ENCODE results near the gene LPAR3.
A peak's percentile ranks its signal among the peaks of the same experiment; 100 is the strongest.

The LPAR3 gene

DNA sequence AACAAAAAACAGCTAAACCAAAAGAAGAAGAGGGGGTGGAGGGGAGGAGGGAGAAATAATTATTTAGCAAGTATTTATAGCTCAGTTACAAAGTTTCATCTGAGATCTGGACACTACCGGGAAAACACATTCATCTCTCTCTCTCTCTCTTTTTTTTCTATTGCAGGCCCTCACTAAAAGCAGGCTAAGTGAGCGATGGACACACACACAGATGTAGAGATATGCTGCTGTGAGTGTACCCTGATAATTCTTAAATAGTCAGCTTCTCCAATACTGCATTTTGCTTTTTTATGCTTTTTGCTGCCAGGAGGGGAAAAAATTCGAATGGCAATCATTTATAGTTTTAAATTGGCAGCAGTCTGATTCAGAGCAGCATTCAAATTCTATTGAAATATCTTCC, 65.0 kb downstream of the LPAR3 start:
- no peak for DNase-seq (ENCODE audit: low spot score)

DNA sequence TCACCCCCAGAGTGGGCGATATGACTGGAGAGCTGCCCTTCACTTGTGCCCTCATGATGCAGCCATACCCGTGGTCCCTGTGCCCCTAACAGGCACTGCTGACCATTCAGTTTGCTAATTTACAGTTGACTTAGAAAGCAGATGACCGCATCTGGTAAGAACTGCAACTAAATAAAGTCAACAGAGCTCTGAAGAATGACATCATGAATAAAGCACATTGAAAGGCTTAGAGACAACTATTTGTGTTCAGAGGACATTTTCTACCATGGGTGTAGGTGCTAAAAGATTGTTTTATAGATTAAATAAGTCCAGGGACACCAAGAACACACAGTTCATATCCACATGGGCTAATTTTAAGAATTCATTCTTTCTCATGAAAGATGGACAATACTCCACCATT, 65.5 kb downstream of the LPAR3 start:
- no peak for DNase-seq (ENCODE audit: low spot score)

DNA sequence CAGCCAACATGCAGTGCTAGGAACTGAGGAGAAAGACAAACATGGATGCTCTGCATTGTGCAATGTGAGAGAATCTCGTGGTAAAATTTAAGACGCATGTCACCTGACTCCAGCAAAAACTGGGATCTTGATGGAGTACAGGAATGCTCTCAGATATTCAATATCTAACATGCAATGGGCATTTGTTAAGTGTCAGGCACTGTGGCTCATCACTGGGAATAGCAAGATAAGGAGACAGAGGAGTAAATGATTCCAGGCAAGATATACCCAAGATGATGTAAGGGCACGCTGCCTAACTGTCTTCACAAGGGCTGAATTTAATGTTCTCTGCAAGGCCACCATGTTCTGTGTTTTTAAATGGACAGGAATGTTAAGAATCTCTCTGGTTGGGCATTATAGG, 67.8 kb downstream of the LPAR3 start:
- no peak for DNase-seq (ENCODE audit: low spot score)

- no peak for DNase-seq (ENCODE audit: low spot score)
These were observed 69.0 kb downstream of the LPAR3 start for GRCh38 chr1:84823991-84824390.

- no peak for DNase-seq (ENCODE audit: low spot score)
These were observed 69.5 kb downstream of the LPAR3 start for GRCh38 chr1:84823511-84823910.

- DNase-seq (ENCODE audit: low spot score) = no peak
These were observed 82.7 kb downstream of the LPAR3 start for GRCh38 chr1:84810343-84810742.

- no peak for DNase-seq (ENCODE audit: low spot score)
These were observed 84.0 kb downstream of the LPAR3 start for GRCh38 chr1:84809023-84809422.

DNA sequence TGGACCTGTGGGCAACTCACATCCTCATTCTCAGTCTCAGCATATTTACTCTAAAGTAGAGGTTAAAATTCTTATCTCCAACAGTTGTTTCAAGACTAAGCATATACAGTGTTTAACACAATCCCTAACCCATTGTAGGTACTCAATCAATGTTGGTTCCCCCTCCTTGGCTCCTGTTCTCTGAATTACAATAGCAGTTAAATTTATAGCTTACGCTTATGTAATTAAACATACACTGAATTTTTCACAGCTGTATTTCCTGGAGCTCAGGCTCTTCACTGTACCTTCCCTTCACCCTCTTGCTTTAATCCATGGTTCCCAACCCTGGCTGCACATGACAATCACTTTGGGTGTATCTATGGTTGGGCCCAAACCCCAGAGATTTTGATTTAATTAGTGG, 89.4 kb downstream of the LPAR3 start:
- DNase-seq (ENCODE audit: low spot score) = no peak

GRCh38 chr1:84802567-84803232, 90.3 kb downstream of the LPAR3 start:
- no peak for DNase-seq (ENCODE audit: low spot score)

DNA sequence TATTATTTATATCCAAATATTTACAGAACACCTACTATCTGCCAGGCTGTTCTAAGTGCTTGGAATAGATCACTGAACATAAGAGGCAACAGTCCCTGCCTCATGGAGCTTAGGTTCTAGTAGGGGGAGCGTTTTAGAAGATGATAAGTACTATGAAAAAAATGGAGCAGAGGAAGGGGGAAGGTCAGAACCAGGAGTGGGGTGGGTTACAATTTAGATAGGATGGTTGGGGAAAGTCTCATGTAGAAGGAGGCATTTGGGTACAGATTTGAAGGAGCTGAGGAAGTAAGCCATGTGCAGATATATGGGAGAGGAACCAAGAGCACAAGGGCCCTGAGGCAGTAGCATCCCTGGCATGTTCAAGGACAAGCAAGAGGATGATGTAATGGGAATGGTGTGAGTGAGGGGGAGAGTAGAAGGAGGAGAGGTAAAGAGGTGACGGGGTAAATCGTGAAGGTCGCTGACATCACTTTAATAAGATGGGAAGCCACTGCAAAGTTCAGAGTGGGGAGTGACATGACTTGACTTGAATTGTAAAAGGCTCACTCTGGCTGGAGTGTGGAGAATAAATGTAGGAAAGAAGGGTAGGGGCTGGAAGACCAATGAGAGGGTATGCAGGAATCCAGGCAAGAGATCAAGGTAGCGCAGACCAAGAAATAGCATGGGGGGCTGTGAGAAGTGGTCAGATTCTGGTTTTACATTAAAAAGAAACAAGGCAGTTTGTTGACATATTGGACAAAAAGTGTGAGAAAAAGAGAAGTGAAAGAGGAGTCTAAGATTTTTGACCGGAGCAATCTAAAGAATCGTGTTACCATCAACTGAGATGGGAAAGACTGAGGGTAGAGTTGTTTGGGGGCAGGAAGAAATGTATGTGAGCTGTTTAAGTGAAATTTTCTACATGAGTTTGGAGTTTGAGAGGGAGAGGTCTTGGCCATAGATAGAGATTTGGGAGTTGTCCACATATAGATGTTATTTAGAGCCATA, 92.6 kb downstream of the LPAR3 start:
- DNase-seq (ENCODE audit: low spot score) = no peak

DNA sequence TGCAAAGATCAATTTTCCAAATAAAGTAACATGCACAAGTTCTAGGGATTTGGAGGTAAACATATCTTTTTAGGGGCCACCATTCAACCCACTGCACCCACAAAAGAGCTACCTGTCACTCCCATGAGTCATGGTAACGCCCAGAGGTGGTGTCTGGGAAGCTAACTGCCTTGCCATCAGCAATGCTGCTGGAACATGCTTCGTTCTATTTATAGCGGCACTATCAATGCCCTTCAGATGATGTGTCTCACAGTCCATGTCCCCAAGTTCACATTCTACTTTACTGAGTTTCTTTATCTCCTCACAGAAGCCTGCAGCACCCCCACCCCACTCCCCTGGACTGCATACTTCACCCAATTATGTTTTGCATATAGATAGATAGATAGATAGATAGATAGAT, 95.4 kb downstream of the LPAR3 start:
- no peak for DNase-seq (ENCODE audit: low spot score)

- DNase-seq (ENCODE audit: low spot score) = no peak
These were observed 96.9 kb downstream of the LPAR3 start for GRCh38 chr1:84795966-84796600.

DNA sequence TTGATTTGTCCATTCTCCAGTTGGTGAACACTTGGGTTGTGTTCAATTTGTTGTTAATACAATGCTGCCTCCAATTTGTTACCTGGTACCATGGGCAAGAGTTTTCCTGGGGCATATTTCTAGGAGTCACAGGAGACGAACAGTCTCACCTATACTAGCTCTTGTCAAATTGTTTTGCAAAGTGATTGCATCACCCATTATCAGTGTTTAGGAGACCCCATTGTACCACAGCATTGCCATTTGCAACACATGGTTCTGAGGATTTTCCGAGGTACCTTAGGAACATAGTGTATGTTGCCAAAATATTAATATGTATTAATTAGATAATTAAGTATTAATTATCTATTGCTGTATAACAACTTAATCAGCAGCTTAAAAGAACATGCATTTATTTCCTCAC, 97.8 kb downstream of the LPAR3 start:
- DNase-seq (ENCODE audit: low spot score) = no peak

- no peak for DNase-seq (ENCODE audit: low spot score)
These were observed 100.6 kb downstream of the LPAR3 start for GRCh38 chr1:84792421-84792820.

- no peak for DNase-seq (ENCODE audit: low spot score)
These were observed 104.0 kb downstream of the LPAR3 start for GRCh38 chr1:84789014-84789413.

DNA sequence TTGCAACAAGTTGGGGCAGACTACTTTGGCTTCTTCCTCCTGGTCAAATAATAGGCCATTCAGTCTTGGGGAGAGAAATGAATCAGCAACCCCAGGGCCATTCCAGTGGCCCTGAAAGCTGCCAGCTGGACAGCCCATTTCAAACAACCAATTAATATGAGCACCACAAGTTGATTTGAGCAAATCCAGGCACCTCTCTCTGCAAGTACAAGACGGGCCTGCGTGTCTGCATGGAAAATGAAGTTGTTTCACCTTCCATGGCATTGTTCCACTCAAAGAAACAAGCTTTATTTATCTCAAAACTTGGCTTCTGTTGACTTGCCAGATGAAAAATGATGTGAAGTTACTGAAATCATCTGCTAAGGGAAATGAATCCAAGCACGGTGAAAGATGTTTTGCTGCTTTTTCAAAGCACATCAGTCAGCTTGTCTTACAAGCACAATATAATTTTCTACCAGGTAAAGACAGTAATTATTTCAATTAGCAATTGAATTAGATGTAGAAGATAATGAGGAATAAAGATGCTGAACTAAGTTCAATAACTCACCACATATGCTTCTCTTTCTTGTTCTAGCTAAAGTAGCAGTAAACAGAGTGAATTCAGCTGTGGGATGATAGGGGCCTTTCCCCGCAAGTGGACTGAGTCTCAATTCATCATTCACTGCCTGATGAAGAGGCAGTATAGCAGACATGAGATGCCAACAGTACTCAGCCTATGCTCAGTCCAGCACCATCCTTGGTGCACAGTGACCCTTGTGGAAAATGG, 107.6 kb downstream of the LPAR3 start:
- no peak for DNase-seq (ENCODE audit: low spot score)

GRCh38 chr1:84782881-84783280, 110.1 kb downstream of the LPAR3 start:
- DNase-seq (ENCODE audit: low spot score) = no peak

- peak; percentile 68 for DNase-seq (ENCODE audit: low spot score)
These were observed 110.8 kb downstream of the LPAR3 start for GRCh38 chr1:84781946-84782771.

GRCh38 chr1:84780000-84780716, 112.8 kb downstream of the LPAR3 start:
- DNase-seq (ENCODE audit: low spot score) = no peak

DNA sequence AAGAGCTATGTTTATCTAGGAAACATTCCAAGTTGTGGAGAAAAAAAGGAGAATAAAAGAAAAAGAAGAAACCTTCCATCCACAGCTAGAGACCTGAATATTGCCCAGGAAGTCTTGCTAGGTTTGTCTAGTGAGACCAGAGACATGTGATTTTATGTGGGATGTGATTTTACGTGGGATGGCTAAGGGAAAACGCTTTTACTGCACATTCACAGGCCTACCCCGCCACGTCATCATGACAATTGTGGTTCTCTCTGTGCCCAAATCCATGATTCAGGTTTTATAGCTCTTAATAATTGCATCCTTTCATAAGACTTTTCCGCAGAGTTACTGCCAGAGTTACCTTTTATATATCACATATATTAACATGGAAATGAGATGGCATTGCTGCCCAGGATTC, 116.4 kb downstream of the LPAR3 start:
- no peak for DNase-seq (ENCODE audit: low spot score)

DNA sequence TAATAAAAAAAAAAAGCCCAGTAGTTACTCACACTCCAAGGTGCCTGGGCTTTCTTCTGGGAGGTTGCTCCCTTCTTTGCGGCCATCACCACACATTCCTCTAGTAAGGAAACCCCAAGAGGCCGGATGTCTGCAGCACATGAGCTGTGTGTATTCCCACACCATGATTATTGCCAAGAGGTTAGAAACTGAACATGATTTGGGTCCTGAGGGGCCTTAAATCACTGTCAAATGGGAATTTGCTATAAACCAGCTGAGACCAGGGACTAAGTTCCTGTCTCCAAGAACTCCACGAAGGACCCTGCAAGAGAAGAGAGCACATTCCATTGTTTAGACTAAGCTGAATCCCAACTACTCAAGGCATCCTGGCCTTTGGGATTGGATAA, 117.5 kb downstream of the LPAR3 start:
- DNase-seq (ENCODE audit: low spot score) = no peak

All from HuH-7 (cell line).